ENCODE data around the gene ZNF93. TPM values are rescaled to one million over a fixed set of nuclear protein-coding genes. Genes with fewer than 3 reads are reported as not detected.

The ZNF93 gene
- total RNA-seq (2022; extraction: Qiagen RNA extraction) = not detected in 5 replicates

GRCh38 chr19:19900729-19901444 is at the start of gene ZNF93:
TSS of gene ZNF93 (plus strand) at chr19:19900946. CDS start at chr19:19901089, 143 bp downstream.

GRCh38 chr19:19865750-19866610 is 34.8 kb upstream of the ZNF93 start, which contains the start of gene ZNF253:
TSS of gene ZNF253 (plus strand) at chr19:19865882. CDS start at chr19:19865997, 115 bp downstream.

Other genes with a start within 250 kb of the ZNF93 start
- 22.1 to 34.8 TPM (median 29.7 TPM) in 5 replicates for gene ATP13A1, start 237.3 kb upstream of the ZNF93 start, total RNA-seq (2022; extraction: Qiagen RNA extraction)
- 3.4 to 4.2 TPM (median 3.9 TPM) in 5 replicates for gene ZNF101, start 232.1 kb upstream of the ZNF93 start, total RNA-seq (2022; extraction: Qiagen RNA extraction)
- gene ZNF14, start 167.8 kb upstream of the ZNF93 start, total RNA-seq (2022; extraction: Qiagen RNA extraction) = 1.8 to 2.1 TPM (median 1.8 TPM) in 5 replicates
- 0.08 to 0.39 TPM (median 0.09 TPM) in 5 replicates for gene ZNF506, start 79.2 kb upstream of the ZNF93 start, total RNA-seq (2022; extraction: Qiagen RNA extraction)
- not detected in 5 replicates for gene ZNF253, start 35.1 kb upstream of the ZNF93 start, total RNA-seq (2022; extraction: Qiagen RNA extraction)
- not detected in 5 replicates for gene ZNF682, start 138.6 kb downstream of the ZNF93 start, total RNA-seq (2022; extraction: Qiagen RNA extraction)
- gene ZNF90, start 177.1 kb downstream of the ZNF93 start, total RNA-seq (2022; extraction: Qiagen RNA extraction) = not detected in 5 replicates

Data from A549 treated with Mapracorat at 1 μM for 4 hours (cell line).